HL-60 (cell line): ENCODE results near the gene KSR1.

Source experiments
- DNase-seq, 2 experiments: peaks; one replicate each; pipeline ENCODE4 v3.0.0-alpha.2; 2010 to 2020; ENCODE audit warnings: low read depth in 1 of 2, low spot score in 1 of 2
- H3K27ac ChIP-seq: fragments of 250-450 bp; sonication (Bioruptor Pico); replicated peaks from 2 replicates; pipeline ENCODE4 v1.5.1; 2020; ENCODE audit warnings: mild to moderate bottlenecking, moderate library complexity
- H3K27me3 ChIP-seq: fragments of 250-450 bp; sonication (Bioruptor Pico); 2 replicates; pipeline ENCODE4 v1.5.1; 2021; ENCODE audit warnings: mild to moderate bottlenecking, moderate library complexity; ENCODE audit not compliant: insufficient read depth, poor library complexity, severe bottlenecking
- H3K4me3 ChIP-seq: replicated peaks from 2 replicates; pipeline ENCODE4 v1.5.1; 2011; ENCODE audit warnings: mild to moderate bottlenecking, control low read depth, low read length; ENCODE audit not compliant: insufficient read depth
- CTCF ChIP-seq: IDR thresholded peaks from one replicate; pipeline ENCODE4 v1.5.1; 2011; ENCODE audit warnings: low read length, control low read depth, inconsistent platforms; ENCODE audit not compliant: insufficient read depth
- GABPA ChIP-seq: IDR thresholded peaks from 2 replicates; pipeline ENCODE4 v1.6.1; 2012; ENCODE audit warnings: low read depth
- POLR2AphosphoS5 ChIP-seq: IDR thresholded peaks from 2 replicates; pipeline ENCODE4 v1.6.1; 2012; ENCODE audit warnings: low read depth
- REST ChIP-seq: IDR thresholded peaks from 2 replicates; pipeline ENCODE4 v1.6.1; 2012; ENCODE audit warnings: low read depth; ENCODE audit not compliant: insufficient replicate concordance
- SPI1 ChIP-seq: IDR thresholded peaks from 2 replicates; pipeline ENCODE4 v1.6.1; 2012; ENCODE audit warnings: low read depth, mild to moderate bottlenecking, borderline replicate concordance

KSR1 gene

GRCh38 chr17:27562777-27563455 lies 106.7 kb downstream of the KSR1 start:
- Histone ChIP-seq H3K27me3 (no peaks in the 10 kb centered on the region), H3K4me3 (no peak overlapping the region), H3K27ac (no peak overlapping the region)
- no peak for DNase-seq
- TF ChIP-seq GABPA (no peak), SPI1 (no peak), POLR2AphosphoS5 (no peak), REST (no peak), CTCF (no peak)

GRCh38 chr17:27563532-27563931 lies 107.3 kb downstream of the KSR1 start:
- DNase-seq = no peak
- TF ChIP-seq REST (no peak), SPI1 (no peak), CTCF (no peak), POLR2AphosphoS5 (no peak), GABPA (no peak)
- Histone ChIP-seq H3K27ac (no peak overlapping the region), H3K4me3 (no peak overlapping the region), H3K27me3 (no peaks in the 10 kb centered on the region)

GRCh38 chr17:27564463-27564862 lies 108.2 kb downstream of the KSR1 start:
- Histone ChIP-seq H3K27me3 (no peaks in the 10 kb centered on the region), H3K27ac (no peak overlapping the region), H3K4me3 (no peak overlapping the region)
- DNase-seq = no peak
- TF ChIP-seq REST = no peak
- TF ChIP-seq CTCF = no peak
- TF ChIP-seq POLR2AphosphoS5 = no peak
- TF ChIP-seq GABPA = no peak
- TF ChIP-seq SPI1 = no peak
